GM23338 (cell line): Measurements from ENCODE around the gene VCL. TPM values are rescaled to one million over a fixed set of nuclear protein-coding genes. Genes with fewer than 3 reads are reported as not detected.

Source experiments
- ATAC-seq: fragments of 200-7000 bp; cut with Tn5 transposase; 3 replicates; pipeline ENCODE4 v1.9.1; 2020
- DNase-seq: peaks from one replicate; pipeline ENCODE4 v3.0.0-alpha.2; 2015; ENCODE audit warnings: low spot score
- H2AFZ ChIP-seq: fragments of 200-600 bp; sonication (generic); 2 replicates; pipeline ENCODE4 v1.8.0; 2016; ENCODE audit warnings: antibody characterized with exemption, mild to moderate bottlenecking, moderate library complexity
- H3F3A ChIP-seq: fragments of 200-600 bp; sonication (generic); replicated peaks from 2 replicates; pipeline ENCODE4 v1.8.0; 2017; ENCODE audit warnings: antibody characterized with exemption, mixed run types, low read depth
- H3K27ac ChIP-seq: fragments of 200-600 bp; sonication (generic); 2 replicates; pipeline ENCODE4 v1.6.1; 2016; ENCODE audit warnings: low read depth
- H3K27me3 ChIP-seq: fragments of 200-600 bp; sonication (generic); 2 replicates; pipeline ENCODE4 v1.8.0; 2016; ENCODE audit warnings: mild to moderate bottlenecking, mixed run types, moderate library complexity; ENCODE audit not compliant: insufficient read depth
- H3K36me3 ChIP-seq: fragments of 200-600 bp; sonication (generic); 2 replicates; pipeline ENCODE4 v1.8.0; 2016; ENCODE audit warnings: mild to moderate bottlenecking; ENCODE audit not compliant: insufficient read depth
- H3K4me1 ChIP-seq: fragments of 200-600 bp; sonication (generic); 2 replicates; pipeline ENCODE4 v1.8.0; 2016; ENCODE audit warnings: mild to moderate bottlenecking, moderate library complexity; ENCODE audit not compliant: insufficient read depth
- H3K4me2 ChIP-seq: fragments of 200-600 bp; sonication (generic); 2 replicates; pipeline ENCODE4 v1.7.1; 2017; ENCODE audit warnings: mixed run types
- H3K4me3 ChIP-seq: fragments of 200-600 bp; sonication (generic); 2 replicates; pipeline ENCODE4 v1.6.1; 2016; ENCODE audit warnings: mixed run types
- H3K79me2 ChIP-seq: fragments of 200-600 bp; sonication (generic); replicated peaks from 2 replicates; pipeline ENCODE4 v1.8.0; 2017; ENCODE audit warnings: mild to moderate bottlenecking; ENCODE audit not compliant: insufficient read depth
- H3K9me2 ChIP-seq: fragments of 200-600 bp; sonication (generic); 2 replicates; pipeline ENCODE4 v1.8.0; 2017; ENCODE audit not compliant: insufficient read depth
- H4K20me1 ChIP-seq: fragments of 200-600 bp; sonication (generic); replicated peaks from 2 replicates; pipeline ENCODE4 v1.8.0; 2017; ENCODE audit warnings: mild to moderate bottlenecking; ENCODE audit not compliant: insufficient read depth
- H3K27ac Mint-ChIP-seq: 2 replicates; pipeline ENCODE4 v1.8.0; 2020; ENCODE audit warnings: inconsistent platforms, mild to moderate bottlenecking, moderate library complexity, mixed read lengths
- H3K27me3 Mint-ChIP-seq: 3 replicates; pipeline ENCODE4 v1.8.0; 2022; ENCODE audit warnings: low read depth, mild to moderate bottlenecking, moderate library complexity, mixed read lengths, inconsistent platforms; ENCODE audit not compliant: insufficient read depth, poor library complexity
- H3K36me3 Mint-ChIP-seq: 3 replicates; pipeline ENCODE4 v1.8.0; 2021; ENCODE audit warnings: low read depth, mild to moderate bottlenecking, inconsistent platforms, moderate library complexity, mixed read lengths
- H3K4me1 Mint-ChIP-seq: 3 replicates; pipeline ENCODE4 v1.8.0; 2020; ENCODE audit warnings: mild to moderate bottlenecking, inconsistent platforms, mixed read lengths
- H3K4me3 Mint-ChIP-seq: 3 replicates; pipeline ENCODE4 v1.8.0; 2021; ENCODE audit warnings: moderate library complexity, mild to moderate bottlenecking, inconsistent platforms, mixed read lengths
- H3K9me3 Mint-ChIP-seq: 3 replicates; pipeline ENCODE4 v1.8.0; 2020; ENCODE audit warnings: moderate library complexity, mild to moderate bottlenecking, inconsistent platforms, mixed read lengths
- CREB1 ChIP-seq: fragments of 250-450 bp; sonication (Bioruptor Pico); IDR thresholded peaks from 2 replicates; pipeline ENCODE4 v1.5.0; 2020; ENCODE audit warnings: low read depth, mild to moderate bottlenecking, moderate library complexity
- CTCF ChIP-seq, 2 experiments: fragments of 200-600 bp in 1 of 2; sonication (generic) in 1 of 2; conservative IDR thresholded peaks; 2 replicates each; pipeline versions ENCODE4 v1.5.1 to v1.6.1; 2016 to 2017; ENCODE audit warnings: antibody characterized with exemption in 2 of 2, low read depth in 2 of 2, mild to moderate bottlenecking in 2 of 2, moderate library complexity in 1 of 2
- EZH2 ChIP-seq: fragments of 200-600 bp; sonication (generic); IDR thresholded peaks from one replicate; pipeline ENCODE4 v1.8.0; 2017; ENCODE audit warnings: antibody characterized with exemption, mild to moderate bottlenecking, low read depth; ENCODE audit not compliant: unreplicated experiment
- EZH2phosphoT487 ChIP-seq: fragments of 200-600 bp; sonication (generic); IDR thresholded peaks from one replicate; pipeline ENCODE4 v1.8.1; 2018; ENCODE audit warnings: antibody characterized with exemption; ENCODE audit not compliant: unreplicated experiment
- JUNB ChIP-seq: IDR thresholded peaks from one replicate; pipeline ENCODE4 v1.6.1; 2016; ENCODE audit warnings: antibody characterized with exemption; ENCODE audit not compliant: unreplicated experiment
- STAT1 ChIP-seq: IDR thresholded peaks from one replicate; pipeline ENCODE4 v1.6.1; 2016; ENCODE audit warnings: antibody characterized with exemption; ENCODE audit not compliant: unreplicated experiment
- ZNF114 ChIP-seq: fragments of 250-450 bp; sonication (Bioruptor Pico); IDR thresholded peaks from 2 replicates; pipeline ENCODE4 v1.5.0; 2020; ENCODE audit warnings: mild to moderate bottlenecking, moderate library complexity
- ZNF331 ChIP-seq: fragments of 250-450 bp; sonication (Bioruptor Pico); IDR thresholded peaks from 2 replicates; pipeline ENCODE4 v1.5.0; 2020; ENCODE audit warnings: low read depth, mild to moderate bottlenecking, moderate library complexity
- ZNF462 ChIP-seq: fragments of 250-450 bp; sonication (Bioruptor Pico); IDR thresholded peaks from 2 replicates; pipeline ENCODE4 v1.5.0; 2020; ENCODE audit warnings: mild to moderate bottlenecking, moderate library complexity
- polyA plus RNA-seq: library from polyadenylated mRNA; unstranded; fragments of >200 nt; fragmentation: Nextera tagmentation; extraction: Ambion mirVana; gene quantifications from 2 replicates; pipeline ENCODE4 v1.2.1, GENCODE V29; 2016
- total RNA-seq: library from RNA; depleted of rRNA; stranded (reverse); fragments of >200 nt; shearing (Covaris generic); gene quantifications from 2 replicates; pipeline ENCODE4 v1.2.3, GENCODE V29; 2014
- TF ChIP-seq, protein P1 (sequence below): IDR thresholded peaks from 2 replicates; pipeline ENCODE4 v1.6.1; 2016; ENCODE audit warnings: antibody characterized with exemption

Gene VCL
- total and polyA plus RNA-seq, 2 experiments from 2014 or later = 60.7 to 254 TPM

DNA sequence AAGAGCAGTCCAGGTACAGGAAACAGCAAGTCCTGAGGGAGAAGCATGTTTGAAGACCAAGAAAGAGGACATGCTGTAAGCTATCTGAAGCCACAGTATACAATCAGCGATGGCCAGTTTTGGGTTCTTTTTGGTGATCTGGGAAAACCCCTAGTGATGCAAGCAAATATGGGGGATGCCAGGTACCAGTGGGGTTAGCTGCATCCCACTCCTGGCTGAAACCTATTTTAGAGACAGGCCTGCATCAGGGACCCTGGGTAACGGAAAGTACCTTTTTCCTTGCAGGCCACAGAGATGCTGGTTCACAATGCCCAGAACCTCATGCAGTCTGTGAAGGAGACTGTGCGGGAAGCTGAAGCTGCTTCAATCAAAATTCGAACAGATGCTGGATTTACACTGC lies 119.8 kb downstream of the VCL start:
- H3K27me3 ChIP-seq = no peaks in the 10 kb centered on the region
- H3K27ac ChIP-seq = peak overlapping the region; percentile 66; the same call in 1 of the 2 replicates
- no peaks in the 10 kb centered on the region for H3K9me3 Mint-ChIP-seq
- H3K4me1 ChIP-seq = no peaks in the 10 kb centered on the region
- ATAC-seq (no peak), DNase-seq (no peak)
- H3K36me3 Mint-ChIP-seq = peaks cover 89% of the 10 kb centered on the region
- peaks cover 29% of the 10 kb centered on the region for H3F3A ChIP-seq
- TF ChIP-seq JUNB = no peak
- TF ChIP-seq ZNF114 = no peak
- TF ChIP-seq ZNF331 = no peak
- TF ChIP-seq STAT1 = no peak
- no peak for TF ChIP-seq CREB1 (CRISPR knock-in tag)
- TF ChIP-seq, protein P1, sequence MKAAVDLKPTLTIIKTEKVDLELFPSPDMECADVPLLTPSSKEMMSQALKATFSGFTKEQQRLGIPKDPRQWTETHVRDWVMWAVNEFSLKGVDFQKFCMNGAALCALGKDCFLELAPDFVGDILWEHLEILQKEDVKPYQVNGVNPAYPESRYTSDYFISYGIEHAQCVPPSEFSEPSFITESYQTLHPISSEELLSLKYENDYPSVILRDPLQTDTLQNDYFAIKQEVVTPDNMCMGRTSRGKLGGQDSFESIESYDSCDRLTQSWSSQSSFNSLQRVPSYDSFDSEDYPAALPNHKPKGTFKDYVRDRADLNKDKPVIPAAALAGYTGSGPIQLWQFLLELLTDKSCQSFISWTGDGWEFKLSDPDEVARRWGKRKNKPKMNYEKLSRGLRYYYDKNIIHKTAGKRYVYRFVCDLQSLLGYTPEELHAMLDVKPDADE = no peak
- TF ChIP-seq CTCF (conservative IDR thresholded peaks at IDR 0.05; ENCODE audit: low read depth in 2 of 2) = no peak
- no peak for TF ChIP-seq ZNF462 (CRISPR knock-in tag)
- no peak for TF ChIP-seq EZH2phosphoT487
- TF ChIP-seq EZH2 = no peak
- H3K9me2 ChIP-seq = no peaks in the 10 kb centered on the region
- peaks cover 53% of the 10 kb centered on the region for H3K36me3 ChIP-seq
- H3K4me3 ChIP-seq = no peak overlapping the region
- no peak overlapping the region for H3K4me3 Mint-ChIP-seq
- H3K79me2 ChIP-seq = 0 out of 2 replicates have a peak, but pooled peaks cover 3% of the 10 kb centered on the region
- no peaks in the 10 kb centered on the region for H3K4me1 Mint-ChIP-seq
- no peak overlapping the region for H3K4me2 ChIP-seq
- peaks cover 21% of the 10 kb centered on the region for H4K20me1 ChIP-seq
- peaks cover 5% of the 10 kb centered on the region for H3K27me3 Mint-ChIP-seq
- no peak overlapping the region for H3K27ac Mint-ChIP-seq
- no peak overlapping the region for H2AFZ ChIP-seq
